Fibroblast of mammary gland (primary cell): Measurements from ENCODE around the gene EIF3F.

Source experiments
- DNase-seq: peaks from one replicate; pipeline ENCODE4 v3.0.0-alpha.2; 2010; ENCODE audit warnings: low read depth
- H3K4me3 ChIP-seq: 2 replicates; pipeline ENCODE4 v1.5.1; 2011; ENCODE audit warnings: low read depth, mild to moderate bottlenecking, low read length, moderate library complexity; ENCODE audit not compliant: control insufficient read depth
- CTCF ChIP-seq: conservative IDR thresholded peaks from 2 replicates; pipeline ENCODE4 v1.5.1; 2011; ENCODE audit warnings: low read depth, low read length, inconsistent platforms; ENCODE audit not compliant: control insufficient read depth, insufficient read depth

The EIF3F gene

GRCh38 chr11:8019314-8020243 is 32.4 kb downstream of the EIF3F start:
- peak; percentile 53 for DNase-seq
- H3K4me3 ChIP-seq, result peak overlapping the region; percentile 62
- TF ChIP-seq CTCF, result no peak

- peak overlapping the region; percentile 52 for H3K4me3 ChIP-seq
- TF ChIP-seq CTCF, result no peak
- no peak for DNase-seq
These were observed 33.1 kb downstream of the EIF3F start for GRCh38 chr11:8020244-8020597.

- H3K4me3 ChIP-seq, result no peak overlapping the region
- TF ChIP-seq CTCF, result no peak
- no peak for DNase-seq
These were observed 34.8 kb downstream of the EIF3F start for GRCh38 chr11:8021920-8022319.

GRCh38 chr11:8022876-8023275 is 35.7 kb downstream of the EIF3F start:
- H3K4me3 ChIP-seq, result no peak overlapping the region
- no peak for DNase-seq
- TF ChIP-seq CTCF, result no peak

- no peak overlapping the region for H3K4me3 ChIP-seq
- DNase-seq, result peak; percentile 38
- no peak for TF ChIP-seq CTCF
These were observed 36.9 kb downstream of the EIF3F start for GRCh38 chr11:8023831-8024555.

- DNase-seq, result no peak
- TF ChIP-seq CTCF, result no peak
These were observed 38.0 kb downstream of the EIF3F start for GRCh38 chr11:8025123-8025522.

More at GRCh38 chr11:8025123-8025522, 38.0 kb downstream of the EIF3F start:
- no peak overlapping the region for H3K4me3 ChIP-seq
